Liver (tissue), 3 donors: ENCODE measurements around the gene PRELID3B.

ENCODE experiments used
- EGR1 ChIP-seq, 2 donors: IDR thresholded peaks; 2 replicates each; pipeline ENCODE4 v1.6.1; 2016 to 2018; ENCODE audit warnings: antibody characterized with exemption in 2 of 2, low read depth in 2 of 2
- HNF4A ChIP-seq, 2 donors: conservative IDR thresholded peaks; 2 replicates each; pipeline ENCODE4 v1.6.1; 2016; ENCODE audit warnings: antibody characterized with exemption in 2 of 2, mild to moderate bottlenecking in 2 of 2
- JUND ChIP-seq, 2 donors: IDR thresholded peaks; 2 replicates each; pipeline ENCODE4 v1.6.1; 2016; ENCODE audit warnings: antibody characterized with exemption in 2 of 2
- RAD21 ChIP-seq, 2 donors: IDR thresholded peaks; 2 replicates each; pipeline ENCODE4 v1.6.1; 2016; ENCODE audit warnings: antibody characterized with exemption in 2 of 2, mild to moderate bottlenecking in 2 of 2
- TAF1 ChIP-seq: conservative IDR thresholded peaks from 2 replicates; pipeline ENCODE4 v1.6.1; 2016; ENCODE audit warnings: antibody characterized with exemption, mild to moderate bottlenecking
- YY1 ChIP-seq: IDR thresholded peaks from 2 replicates; pipeline ENCODE4 v1.6.1; 2016; ENCODE audit warnings: antibody characterized with exemption, mild to moderate bottlenecking
- TF ChIP-seq, protein P1 (sequence below): fragments of 150-350 bp; IDR thresholded peaks from 2 replicates; pipeline ENCODE4 v1.5.1; 2017; ENCODE audit warnings: improper control_type of control experiment, low read depth, low read length; ENCODE audit not compliant: missing input control
- TF ChIP-seq, protein P2 (sequence below): IDR thresholded peaks from 2 replicates; pipeline ENCODE4 v1.6.1; 2016; ENCODE audit warnings: antibody characterized with exemption
- TF ChIP-seq, protein P3 (sequence below): IDR thresholded peaks from 2 replicates; pipeline ENCODE4 v1.6.1; 2016; ENCODE audit warnings: antibody characterized with exemption
- TF ChIP-seq, protein P4 (sequence below): IDR thresholded peaks from 2 replicates; pipeline ENCODE4 v1.6.1; 2016; ENCODE audit warnings: antibody characterized with exemption, mild to moderate bottlenecking
- donor health status: healthy.
- donor health status: healthy.

DNA sequence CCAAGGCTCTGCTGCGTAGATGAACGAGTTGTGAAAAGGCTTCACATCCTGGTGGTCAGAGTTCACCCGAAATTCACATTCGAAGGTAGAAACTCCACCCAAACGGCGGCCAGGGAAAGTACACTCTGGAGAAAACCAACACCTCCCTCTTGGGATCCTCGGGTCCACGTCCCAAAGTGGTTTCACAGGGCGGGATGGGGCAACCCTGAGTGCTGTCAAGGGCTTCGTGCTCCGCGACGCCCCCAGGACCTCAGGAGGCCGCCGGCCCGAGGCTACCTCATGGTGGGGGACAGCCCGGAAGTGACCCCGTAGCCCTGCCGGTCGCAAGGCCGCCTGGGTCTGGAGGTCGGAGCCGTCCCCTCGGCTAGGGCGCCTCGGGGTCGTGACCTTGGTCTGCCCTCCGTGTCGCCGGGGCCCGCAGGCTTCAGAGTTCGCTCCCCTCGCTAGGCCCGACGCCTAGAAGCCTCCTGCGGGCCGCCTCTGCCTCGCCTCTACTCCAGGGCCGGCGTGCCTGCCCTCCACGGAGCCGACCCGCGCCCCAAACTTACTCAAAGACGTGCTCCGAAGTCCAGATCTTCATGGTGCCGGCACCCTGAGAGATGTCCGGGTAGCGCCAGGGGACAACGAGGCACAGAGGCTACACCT lies at the start of gene PRELID3B:
- no peak for TF ChIP-seq YY1
- TF ChIP-seq, protein P1, sequence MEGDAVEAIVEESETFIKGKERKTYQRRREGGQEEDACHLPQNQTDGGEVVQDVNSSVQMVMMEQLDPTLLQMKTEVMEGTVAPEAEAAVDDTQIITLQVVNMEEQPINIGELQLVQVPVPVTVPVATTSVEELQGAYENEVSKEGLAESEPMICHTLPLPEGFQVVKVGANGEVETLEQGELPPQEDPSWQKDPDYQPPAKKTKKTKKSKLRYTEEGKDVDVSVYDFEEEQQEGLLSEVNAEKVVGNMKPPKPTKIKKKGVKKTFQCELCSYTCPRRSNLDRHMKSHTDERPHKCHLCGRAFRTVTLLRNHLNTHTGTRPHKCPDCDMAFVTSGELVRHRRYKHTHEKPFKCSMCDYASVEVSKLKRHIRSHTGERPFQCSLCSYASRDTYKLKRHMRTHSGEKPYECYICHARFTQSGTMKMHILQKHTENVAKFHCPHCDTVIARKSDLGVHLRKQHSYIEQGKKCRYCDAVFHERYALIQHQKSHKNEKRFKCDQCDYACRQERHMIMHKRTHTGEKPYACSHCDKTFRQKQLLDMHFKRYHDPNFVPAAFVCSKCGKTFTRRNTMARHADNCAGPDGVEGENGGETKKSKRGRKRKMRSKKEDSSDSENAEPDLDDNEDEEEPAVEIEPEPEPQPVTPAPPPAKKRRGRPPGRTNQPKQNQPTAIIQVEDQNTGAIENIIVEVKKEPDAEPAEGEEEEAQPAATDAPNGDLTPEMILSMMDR: no peak
- TF ChIP-seq, protein P2, sequence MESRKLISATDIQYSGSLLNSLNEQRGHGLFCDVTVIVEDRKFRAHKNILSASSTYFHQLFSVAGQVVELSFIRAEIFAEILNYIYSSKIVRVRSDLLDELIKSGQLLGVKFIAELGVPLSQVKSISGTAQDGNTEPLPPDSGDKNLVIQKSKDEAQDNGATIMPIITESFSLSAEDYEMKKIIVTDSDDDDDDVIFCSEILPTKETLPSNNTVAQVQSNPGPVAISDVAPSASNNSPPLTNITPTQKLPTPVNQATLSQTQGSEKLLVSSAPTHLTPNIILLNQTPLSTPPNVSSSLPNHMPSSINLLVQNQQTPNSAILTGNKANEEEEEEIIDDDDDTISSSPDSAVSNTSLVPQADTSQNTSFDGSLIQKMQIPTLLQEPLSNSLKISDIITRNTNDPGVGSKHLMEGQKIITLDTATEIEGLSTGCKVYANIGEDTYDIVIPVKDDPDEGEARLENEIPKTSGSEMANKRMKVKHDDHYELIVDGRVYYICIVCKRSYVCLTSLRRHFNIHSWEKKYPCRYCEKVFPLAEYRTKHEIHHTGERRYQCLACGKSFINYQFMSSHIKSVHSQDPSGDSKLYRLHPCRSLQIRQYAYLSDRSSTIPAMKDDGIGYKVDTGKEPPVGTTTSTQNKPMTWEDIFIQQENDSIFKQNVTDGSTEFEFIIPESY: no peak
- no peak for TF ChIP-seq EGR1 (IDR thresholded peaks at IDR 0.05; ENCODE audit: low read depth in 2 of 2)
- TF ChIP-seq TAF1: no peak
- TF ChIP-seq, protein P3, sequence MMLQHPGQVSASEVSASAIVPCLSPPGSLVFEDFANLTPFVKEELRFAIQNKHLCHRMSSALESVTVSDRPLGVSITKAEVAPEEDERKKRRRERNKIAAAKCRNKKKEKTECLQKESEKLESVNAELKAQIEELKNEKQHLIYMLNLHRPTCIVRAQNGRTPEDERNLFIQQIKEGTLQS: no peak
- TF ChIP-seq, protein P4, sequence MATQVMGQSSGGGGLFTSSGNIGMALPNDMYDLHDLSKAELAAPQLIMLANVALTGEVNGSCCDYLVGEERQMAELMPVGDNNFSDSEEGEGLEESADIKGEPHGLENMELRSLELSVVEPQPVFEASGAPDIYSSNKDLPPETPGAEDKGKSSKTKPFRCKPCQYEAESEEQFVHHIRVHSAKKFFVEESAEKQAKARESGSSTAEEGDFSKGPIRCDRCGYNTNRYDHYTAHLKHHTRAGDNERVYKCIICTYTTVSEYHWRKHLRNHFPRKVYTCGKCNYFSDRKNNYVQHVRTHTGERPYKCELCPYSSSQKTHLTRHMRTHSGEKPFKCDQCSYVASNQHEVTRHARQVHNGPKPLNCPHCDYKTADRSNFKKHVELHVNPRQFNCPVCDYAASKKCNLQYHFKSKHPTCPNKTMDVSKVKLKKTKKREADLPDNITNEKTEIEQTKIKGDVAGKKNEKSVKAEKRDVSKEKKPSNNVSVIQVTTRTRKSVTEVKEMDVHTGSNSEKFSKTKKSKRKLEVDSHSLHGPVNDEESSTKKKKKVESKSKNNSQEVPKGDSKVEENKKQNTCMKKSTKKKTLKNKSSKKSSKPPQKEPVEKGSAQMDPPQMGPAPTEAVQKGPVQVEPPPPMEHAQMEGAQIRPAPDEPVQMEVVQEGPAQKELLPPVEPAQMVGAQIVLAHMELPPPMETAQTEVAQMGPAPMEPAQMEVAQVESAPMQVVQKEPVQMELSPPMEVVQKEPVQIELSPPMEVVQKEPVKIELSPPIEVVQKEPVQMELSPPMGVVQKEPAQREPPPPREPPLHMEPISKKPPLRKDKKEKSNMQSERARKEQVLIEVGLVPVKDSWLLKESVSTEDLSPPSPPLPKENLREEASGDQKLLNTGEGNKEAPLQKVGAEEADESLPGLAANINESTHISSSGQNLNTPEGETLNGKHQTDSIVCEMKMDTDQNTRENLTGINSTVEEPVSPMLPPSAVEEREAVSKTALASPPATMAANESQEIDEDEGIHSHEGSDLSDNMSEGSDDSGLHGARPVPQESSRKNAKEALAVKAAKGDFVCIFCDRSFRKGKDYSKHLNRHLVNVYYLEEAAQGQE: no peak
- TF ChIP-seq RAD21 (IDR thresholded peaks at IDR 0.05): no peak
- no peak for TF ChIP-seq JUND (IDR thresholded peaks at IDR 0.05)
- TF ChIP-seq HNF4A (conservative IDR thresholded peaks at IDR 0.05): peak; percentile 15 to 51
